KMS-11 (cell line): ENCODE measurements around the gene SH3BP4.

ENCODE experiments used
- H2AFZ ChIP-seq: fragments of 200-600 bp; sonication (generic); 2 replicates; pipeline ENCODE4 v1.6.1; 2016; ENCODE audit warnings: antibody characterized with exemption, mixed run types, low read depth
- H3K27ac ChIP-seq: fragments of 200-600 bp; sonication (generic); 2 replicates; pipeline ENCODE4 v1.6.1; 2016; ENCODE audit warnings: mild to moderate bottlenecking, mixed run types
- H3K27me3 ChIP-seq: fragments of 200-600 bp; sonication (generic); 2 replicates; pipeline ENCODE4 v1.6.1; 2017; ENCODE audit warnings: mild to moderate bottlenecking, low read depth, mixed run types, moderate library complexity; ENCODE audit not compliant: insufficient read depth
- H3K36me3 ChIP-seq: fragments of 200-600 bp; sonication (generic); 2 replicates; pipeline ENCODE4 v1.6.1; 2017; ENCODE audit warnings: mild to moderate bottlenecking, mixed run types; ENCODE audit not compliant: insufficient read depth
- H3K4me1 ChIP-seq: fragments of 200-600 bp; sonication (generic); 2 replicates; pipeline ENCODE4 v1.6.1; 2016; ENCODE audit warnings: mild to moderate bottlenecking, low read depth, mixed run types; ENCODE audit not compliant: poor library complexity, severe bottlenecking
- H3K4me2 ChIP-seq: fragments of 200-600 bp; sonication (generic); 2 replicates; pipeline ENCODE4 v1.7.0; 2016; ENCODE audit warnings: mild to moderate bottlenecking, mixed run types
- H3K4me3 ChIP-seq: fragments of 200-600 bp; sonication (generic); IDR thresholded peaks from 2 replicates; pipeline ENCODE4 v1.6.1; 2017; ENCODE audit warnings: low read depth, low read length, mixed read lengths; ENCODE audit not compliant: insufficient read depth
- H3K79me2 ChIP-seq: fragments of 200-600 bp; sonication (generic); 2 replicates; pipeline ENCODE4 v1.6.1; 2016; ENCODE audit warnings: low read depth, mixed run types; ENCODE audit not compliant: insufficient read depth
- H3K9ac ChIP-seq: fragments of 200-600 bp; sonication (generic); 2 replicates; pipeline ENCODE4 v1.6.1; 2016; ENCODE audit warnings: mild to moderate bottlenecking, mixed run types
- H4K20me1 ChIP-seq: fragments of 200-600 bp; sonication (generic); 2 replicates; pipeline ENCODE4 v1.6.1; 2016; ENCODE audit warnings: mild to moderate bottlenecking, mixed run types; ENCODE audit not compliant: insufficient read depth
- TF ChIP-seq, protein P1 (sequence below): fragments of 200-600 bp; sonication (generic); conservative IDR thresholded peaks from 2 replicates; pipeline ENCODE4 v1.6.1; 2017; ENCODE audit warnings: low read depth, mild to moderate bottlenecking, antibody characterized with exemption, low read length, moderate library complexity, mixed read lengths

Gene SH3BP4

DNA sequence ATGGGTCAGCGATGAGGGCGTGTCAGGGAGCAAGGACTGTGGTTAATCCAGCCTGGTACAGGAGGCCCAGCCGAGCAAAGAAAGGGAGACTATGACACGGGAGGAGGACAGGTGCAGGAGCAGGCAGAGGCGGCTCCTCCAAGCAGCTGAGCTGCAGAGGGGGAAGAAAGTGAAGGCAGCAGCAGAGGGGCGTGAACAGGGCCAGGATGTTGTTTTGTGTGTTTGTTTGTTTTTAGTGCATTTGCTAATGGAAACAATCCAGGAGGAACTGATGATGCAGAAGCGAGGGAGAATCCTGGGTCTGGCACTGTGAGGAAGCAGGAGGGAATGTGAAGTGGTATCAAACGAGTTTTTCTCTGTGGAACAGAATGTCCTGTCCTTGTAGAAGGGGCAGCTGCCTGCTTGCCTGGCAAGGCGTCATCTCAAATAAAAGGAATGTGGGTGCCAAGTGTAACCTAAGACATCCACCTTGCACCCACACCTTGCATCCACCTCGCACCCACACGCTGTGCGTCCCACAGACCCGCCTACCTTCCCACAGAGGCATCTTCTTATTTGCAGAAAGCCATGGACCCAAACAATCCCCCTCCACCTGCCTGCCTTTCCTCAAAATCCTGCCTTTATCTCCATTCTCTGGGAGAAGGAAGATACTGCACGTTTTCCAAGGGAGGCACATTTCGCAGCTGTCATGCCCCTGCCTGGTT is 134.8 kb downstream of the SH3BP4 start:
- no peak overlapping the region for H2AFZ ChIP-seq
- H3K9ac ChIP-seq = no peak overlapping the region
- H4K20me1 ChIP-seq = no peaks in the 10 kb centered on the region
- TF ChIP-seq, protein P1, sequence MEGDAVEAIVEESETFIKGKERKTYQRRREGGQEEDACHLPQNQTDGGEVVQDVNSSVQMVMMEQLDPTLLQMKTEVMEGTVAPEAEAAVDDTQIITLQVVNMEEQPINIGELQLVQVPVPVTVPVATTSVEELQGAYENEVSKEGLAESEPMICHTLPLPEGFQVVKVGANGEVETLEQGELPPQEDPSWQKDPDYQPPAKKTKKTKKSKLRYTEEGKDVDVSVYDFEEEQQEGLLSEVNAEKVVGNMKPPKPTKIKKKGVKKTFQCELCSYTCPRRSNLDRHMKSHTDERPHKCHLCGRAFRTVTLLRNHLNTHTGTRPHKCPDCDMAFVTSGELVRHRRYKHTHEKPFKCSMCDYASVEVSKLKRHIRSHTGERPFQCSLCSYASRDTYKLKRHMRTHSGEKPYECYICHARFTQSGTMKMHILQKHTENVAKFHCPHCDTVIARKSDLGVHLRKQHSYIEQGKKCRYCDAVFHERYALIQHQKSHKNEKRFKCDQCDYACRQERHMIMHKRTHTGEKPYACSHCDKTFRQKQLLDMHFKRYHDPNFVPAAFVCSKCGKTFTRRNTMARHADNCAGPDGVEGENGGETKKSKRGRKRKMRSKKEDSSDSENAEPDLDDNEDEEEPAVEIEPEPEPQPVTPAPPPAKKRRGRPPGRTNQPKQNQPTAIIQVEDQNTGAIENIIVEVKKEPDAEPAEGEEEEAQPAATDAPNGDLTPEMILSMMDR = no peak
- H3K27me3 ChIP-seq = no peaks in the 10 kb centered on the region
- no peak overlapping the region for H3K27ac ChIP-seq
- H3K4me1 ChIP-seq = no peaks in the 10 kb centered on the region
- H3K4me3 ChIP-seq = no peak overlapping the region
- no peaks in the 10 kb centered on the region for H3K79me2 ChIP-seq
- no peak overlapping the region for H3K4me2 ChIP-seq
- no peaks in the 10 kb centered on the region for H3K36me3 ChIP-seq

DNA sequence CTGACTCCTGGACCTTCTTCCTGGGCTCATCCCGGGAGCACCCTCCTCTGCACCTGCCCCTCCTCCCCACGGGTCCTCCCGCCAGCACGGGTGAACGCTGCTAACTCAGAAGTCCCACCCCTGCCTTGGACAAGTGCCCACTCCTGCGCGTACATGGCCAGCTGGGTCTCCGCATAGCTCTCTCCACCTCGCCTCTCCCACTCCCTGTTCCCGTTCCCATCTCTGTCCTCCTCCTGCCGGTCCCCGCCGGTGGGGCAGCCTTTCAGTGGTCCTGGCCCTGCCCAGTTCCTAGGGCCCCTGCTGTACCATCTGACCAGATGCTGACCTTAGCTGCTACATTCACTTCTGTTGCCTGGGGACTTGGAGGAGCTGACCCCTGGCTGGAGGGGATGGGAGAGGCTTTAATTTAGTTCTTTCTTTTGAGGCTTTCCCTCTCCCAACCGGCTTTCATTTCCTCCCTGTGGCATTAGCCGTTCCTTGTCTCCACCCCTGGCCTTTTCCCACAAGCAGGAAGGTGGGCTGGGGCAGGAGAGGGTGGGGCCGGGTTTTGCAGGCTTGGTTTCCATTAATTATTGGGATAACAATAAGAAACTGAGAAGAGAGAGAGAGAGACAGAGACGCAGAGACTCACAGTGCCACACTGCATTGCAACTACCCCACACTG is 136.1 kb downstream of the SH3BP4 start:
- Histone ChIP-seq H4K20me1 (no peaks in the 10 kb centered on the region), H3K4me3 (no peak overlapping the region), H3K4me1 (no peaks in the 10 kb centered on the region), H2AFZ (no peak overlapping the region), H3K36me3 (no peaks in the 10 kb centered on the region), H3K9ac (no peak overlapping the region), H3K79me2 (no peaks in the 10 kb centered on the region), H3K27ac (no peak overlapping the region), H3K4me2 (no peak overlapping the region), H3K27me3 (no peaks in the 10 kb centered on the region)
- TF ChIP-seq, protein P1 = no peak

DNA sequence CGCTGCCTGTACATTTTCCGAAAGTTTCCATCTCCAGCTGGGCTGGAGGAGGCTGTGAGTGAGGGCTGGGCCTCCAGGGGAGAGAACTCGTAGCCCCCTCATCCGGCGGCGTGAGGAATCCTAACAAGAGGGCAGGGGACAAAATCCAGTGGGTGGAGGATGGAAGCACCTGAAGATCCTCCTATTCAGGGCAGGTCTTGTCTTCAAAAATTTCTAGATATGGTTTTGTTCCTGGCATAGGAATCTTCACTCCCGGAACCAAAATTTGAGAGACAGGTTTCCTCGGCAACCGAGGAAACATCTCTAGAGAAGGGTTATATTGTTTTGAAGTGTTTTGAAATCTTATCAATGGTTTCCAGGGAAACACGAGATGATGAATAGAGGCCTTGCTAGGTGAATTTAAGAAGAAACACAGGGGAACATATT is 136.7 kb downstream of the SH3BP4 start:
- no peak overlapping the region for H3K4me2 ChIP-seq
- no peak overlapping the region for H3K4me3 ChIP-seq
- H3K9ac ChIP-seq = no peak overlapping the region
- no peak overlapping the region for H2AFZ ChIP-seq
- TF ChIP-seq, protein P1 = no peak
- H3K79me2 ChIP-seq = no peaks in the 10 kb centered on the region
- H3K27me3 ChIP-seq = no peaks in the 10 kb centered on the region
- no peak overlapping the region for H3K27ac ChIP-seq
- no peaks in the 10 kb centered on the region for H3K36me3 ChIP-seq
- H4K20me1 ChIP-seq = no peaks in the 10 kb centered on the region
- H3K4me1 ChIP-seq = no peaks in the 10 kb centered on the region

DNA sequence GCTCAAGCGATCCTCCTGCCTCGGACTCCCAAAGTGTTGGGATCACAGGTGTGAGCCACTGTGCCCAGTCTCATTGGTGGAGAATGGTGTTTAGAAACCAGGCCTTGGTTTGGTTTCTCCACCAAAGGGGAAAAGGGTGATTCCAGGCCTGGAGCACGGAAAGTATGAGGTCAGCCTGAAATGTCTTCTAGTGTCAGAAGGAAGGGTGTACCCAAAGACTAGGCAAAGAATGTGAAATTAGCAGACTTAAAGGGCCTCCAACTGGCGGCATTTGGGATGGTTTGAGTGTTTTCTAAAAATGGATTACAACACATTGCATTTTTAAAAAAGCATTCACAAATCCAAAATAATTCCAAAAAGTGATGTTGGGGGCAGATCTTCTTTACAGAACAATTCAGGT is 139.6 kb downstream of the SH3BP4 start:
- H3K4me2 ChIP-seq = no peak overlapping the region
- no peaks in the 10 kb centered on the region for H3K79me2 ChIP-seq
- H3K36me3 ChIP-seq = no peaks in the 10 kb centered on the region
- TF ChIP-seq, protein P1 = no peak
- H3K27ac ChIP-seq = no peak overlapping the region
- no peaks in the 10 kb centered on the region for H3K4me1 ChIP-seq
- no peak overlapping the region for H2AFZ ChIP-seq
- no peak overlapping the region for H3K4me3 ChIP-seq
- no peak overlapping the region for H3K9ac ChIP-seq
- H4K20me1 ChIP-seq = no peaks in the 10 kb centered on the region
- no peaks in the 10 kb centered on the region for H3K27me3 ChIP-seq
